Uterus (tissue), 2 donors: ENCODE measurements around the gene DPF3.

Experiments used
- CTCF ChIP-seq, 4 experiments: fragments of 200-600 bp in 2 of 4; fragments of 450-650 bp in 2 of 4; sonication (generic) in 2 of 4; IDR thresholded peaks; one replicate each; pipeline ENCODE4 v1.5.1; 2016 to 2019; ENCODE audit warnings: antibody characterized with exemption in 4 of 4, mild to moderate bottlenecking in 2 of 4, moderate library complexity in 1 of 4
- POLR2A ChIP-seq, 2 donors: fragments of 450-650 bp; IDR thresholded peaks; one replicate each; pipeline ENCODE4 v1.6.1; 2016; ENCODE audit warnings: antibody characterized with exemption in 2 of 2, mild to moderate bottlenecking in 1 of 2, moderate library complexity in 1 of 2

- TF ChIP-seq CTCF (IDR thresholded peaks at IDR 0.05) (no peak), POLR2A (IDR thresholded peaks at IDR 0.05) (no peak)
Measured at GRCh38 chr14:72732022-72732780, 161.7 kb downstream of the DPF3 start.
